HG02884 (cell line): ENCODE results near the gene OTOGL.
"Not testable (repeated sequence)": the region's sequence is repeated elsewhere in the genome, so short reads cannot be mapped to it uniquely, and the experiment has no call there.

Experiments used
- ATAC-seq: cut with Tn5 transposase; IDR thresholded peaks from one replicate; pipeline ENCODE4 v1.9.1; 2021; ENCODE audit warnings: mild to moderate bottlenecking, moderate library complexity; ENCODE audit not compliant: unreplicated experiment

OTOGL gene

DNA sequence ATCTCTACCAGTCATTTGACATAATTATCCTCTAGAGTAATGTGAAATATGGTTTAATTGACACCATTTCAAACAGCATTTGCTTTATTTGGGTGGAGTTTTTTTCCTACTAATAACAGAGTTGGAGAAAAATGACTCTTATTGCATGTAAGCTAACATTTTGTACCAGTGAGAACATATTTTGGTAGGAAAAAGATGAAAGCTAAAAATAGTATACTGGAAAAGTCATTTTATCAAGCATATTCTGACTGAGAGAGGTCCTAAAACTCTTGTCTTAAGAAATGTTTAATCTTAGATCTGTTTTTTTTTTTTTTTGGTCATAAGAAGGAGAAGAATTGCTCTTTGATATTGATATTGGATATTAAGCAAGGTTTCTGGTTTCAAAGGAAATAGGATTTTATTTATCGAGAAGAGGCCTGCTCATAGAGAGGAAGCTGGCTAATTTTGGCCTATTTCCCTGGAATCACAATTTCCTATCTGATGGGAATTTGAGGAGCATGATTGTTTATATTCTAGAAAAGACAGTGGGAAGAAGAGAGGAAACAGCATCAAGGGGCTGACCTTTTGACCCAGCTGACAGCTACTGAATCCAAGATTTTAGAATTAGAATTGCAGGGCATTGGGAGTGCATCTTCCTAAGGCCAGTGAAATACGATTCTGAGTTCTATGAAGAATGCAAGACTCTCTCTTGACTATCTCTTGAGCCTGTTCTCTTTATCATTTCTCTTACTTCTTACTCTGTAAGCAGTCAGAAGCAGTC is 19.4 kb downstream of the OTOGL start:
- no peak for ATAC-seq

DNA sequence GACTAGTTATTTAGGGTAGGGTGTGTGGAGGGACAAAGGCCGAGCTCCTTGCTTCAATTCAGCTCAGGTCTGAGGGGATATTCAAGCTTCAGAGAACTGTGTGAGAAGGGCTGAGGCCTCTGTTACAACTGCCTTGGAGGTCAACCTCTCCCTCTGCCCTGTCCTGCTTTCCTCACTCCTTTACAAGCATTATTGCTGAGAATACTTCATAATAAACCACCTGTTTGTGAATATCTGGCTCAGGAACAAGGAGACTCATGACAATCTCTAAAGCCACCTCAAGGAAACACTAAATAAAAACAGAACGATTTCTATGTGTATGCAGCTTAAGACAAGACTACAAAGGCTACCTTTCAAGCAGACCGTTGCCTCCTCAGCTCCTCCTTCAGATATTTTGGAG is 21.7 kb downstream of the OTOGL start:
- no peak for ATAC-seq

DNA sequence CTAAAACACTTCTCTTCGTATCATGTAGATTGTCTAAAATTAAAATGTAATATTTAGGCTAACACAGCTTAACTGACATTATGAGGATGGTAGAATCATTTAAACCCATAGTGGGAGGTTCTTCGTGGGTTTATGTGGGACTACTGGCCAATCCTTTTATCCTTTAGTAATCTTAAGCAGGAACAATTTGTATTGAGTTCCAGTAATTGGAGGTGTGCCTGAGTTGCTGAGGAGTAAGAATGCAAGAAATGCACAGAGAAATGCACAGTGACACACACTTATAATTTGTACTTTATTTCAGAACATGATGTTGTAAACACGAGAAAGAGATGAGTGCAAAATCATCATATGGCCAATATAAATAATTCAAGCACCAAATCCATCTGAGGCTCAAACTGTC is 22.3 kb downstream of the OTOGL start:
- no peak for ATAC-seq

DNA sequence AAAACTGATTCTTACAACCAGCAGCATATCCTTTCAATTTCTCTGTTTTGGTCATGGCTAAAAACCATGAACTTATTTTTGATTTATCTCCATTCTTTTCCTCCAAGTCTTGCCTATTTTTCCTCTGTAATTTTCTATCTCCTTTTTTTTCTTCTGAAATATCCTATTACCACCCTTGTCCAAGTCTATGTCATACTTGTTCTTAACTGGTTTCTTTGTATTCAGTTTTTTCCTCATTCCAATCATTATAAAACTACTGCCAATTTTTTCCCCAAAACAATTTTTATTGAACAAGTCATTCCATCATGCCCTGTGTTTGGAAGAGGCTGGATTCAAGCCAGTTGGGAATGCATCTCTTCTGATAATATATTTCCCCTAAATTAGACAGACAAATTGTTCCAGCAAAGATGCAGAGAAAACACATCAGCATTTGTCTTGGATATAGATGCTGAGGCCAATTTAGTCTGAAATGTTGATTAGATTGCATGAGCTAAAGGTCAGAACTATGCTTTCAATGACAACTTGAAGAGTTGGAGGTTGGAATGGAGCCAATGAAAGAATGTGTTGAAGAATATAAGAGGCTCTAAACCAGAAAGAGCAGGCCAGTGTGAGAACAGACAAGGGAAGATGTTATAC is 30.7 kb downstream of the OTOGL start:
- ATAC-seq, result no peak

DNA sequence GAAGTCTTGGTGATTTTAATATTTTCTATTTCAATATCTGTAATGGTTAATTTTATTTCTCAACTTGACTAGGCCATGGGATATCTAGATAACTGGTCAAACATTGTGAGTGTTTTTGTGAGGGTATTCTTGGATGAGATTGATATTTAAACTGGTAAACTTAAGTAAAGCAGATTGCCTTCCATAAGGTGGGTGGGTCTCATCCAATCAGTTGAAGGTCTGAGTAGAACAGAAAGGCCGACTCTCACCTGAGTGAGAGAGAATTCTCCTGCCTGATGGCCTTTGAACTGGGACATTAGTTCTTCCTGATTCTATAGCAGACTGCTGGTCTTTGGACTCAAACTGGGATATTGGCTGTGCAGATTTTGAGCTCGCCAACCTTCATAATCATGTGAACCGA is 36.3 kb downstream of the OTOGL start:
- ATAC-seq, result no peak

DNA sequence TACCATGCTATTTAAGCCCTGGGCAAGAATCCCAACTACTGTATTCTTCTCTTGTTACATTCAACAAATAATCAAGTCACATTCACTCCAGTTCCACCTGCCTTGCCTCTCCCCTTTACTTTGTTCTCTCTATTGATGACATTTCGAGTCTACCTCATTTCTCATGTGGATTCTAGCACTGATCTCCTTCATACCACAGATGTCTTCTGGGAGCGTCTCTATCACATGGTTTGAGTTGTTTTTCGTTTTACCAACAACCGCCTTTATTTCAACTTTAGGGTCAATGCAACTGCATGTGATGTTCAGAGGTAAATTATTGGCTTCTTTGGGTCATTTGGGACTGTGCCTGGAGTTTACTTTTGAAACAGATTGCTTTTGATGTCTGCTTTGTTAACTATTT is 40.7 kb downstream of the OTOGL start:
- ATAC-seq, result no peak

DNA sequence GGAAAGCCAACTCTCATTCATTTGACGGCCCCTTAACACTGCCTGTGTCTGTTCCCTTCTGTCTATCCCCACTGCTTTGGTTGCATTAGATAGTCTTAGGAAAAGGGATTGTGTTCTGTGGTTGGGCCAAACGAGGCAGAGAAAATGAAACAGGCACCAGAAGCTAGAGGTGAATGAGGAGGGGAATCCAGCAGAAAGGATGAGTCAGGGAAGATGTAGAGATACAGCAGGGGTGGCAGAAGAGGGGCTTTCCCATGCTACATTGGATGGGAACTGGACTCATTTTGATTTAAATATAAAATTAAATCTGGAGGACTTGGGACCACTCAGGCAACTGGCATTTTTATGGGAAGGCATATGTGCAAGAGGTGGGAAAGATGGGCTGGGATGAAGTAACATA is 43.3 kb downstream of the OTOGL start:
- no peak for ATAC-seq

DNA sequence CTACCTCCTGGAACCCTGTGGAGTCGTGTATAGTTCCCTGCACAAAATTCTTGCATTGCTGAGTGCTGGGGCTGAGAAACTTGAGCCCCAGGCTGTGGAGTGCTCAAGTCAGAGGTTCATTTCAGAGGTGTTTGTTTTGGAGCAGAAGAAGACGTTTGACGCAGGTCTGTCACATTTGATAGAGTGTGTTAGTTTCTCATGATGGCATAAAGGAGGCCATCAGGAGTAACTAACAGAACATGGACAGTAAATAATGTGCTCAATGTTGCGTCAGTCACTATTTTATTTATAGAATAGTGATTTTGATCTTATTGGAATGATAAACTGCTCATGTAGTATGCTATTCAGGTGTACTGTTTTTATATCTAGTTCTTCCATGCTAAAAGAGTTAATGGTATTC is 44.2 kb downstream of the OTOGL start:
- ATAC-seq, result no peak

DNA sequence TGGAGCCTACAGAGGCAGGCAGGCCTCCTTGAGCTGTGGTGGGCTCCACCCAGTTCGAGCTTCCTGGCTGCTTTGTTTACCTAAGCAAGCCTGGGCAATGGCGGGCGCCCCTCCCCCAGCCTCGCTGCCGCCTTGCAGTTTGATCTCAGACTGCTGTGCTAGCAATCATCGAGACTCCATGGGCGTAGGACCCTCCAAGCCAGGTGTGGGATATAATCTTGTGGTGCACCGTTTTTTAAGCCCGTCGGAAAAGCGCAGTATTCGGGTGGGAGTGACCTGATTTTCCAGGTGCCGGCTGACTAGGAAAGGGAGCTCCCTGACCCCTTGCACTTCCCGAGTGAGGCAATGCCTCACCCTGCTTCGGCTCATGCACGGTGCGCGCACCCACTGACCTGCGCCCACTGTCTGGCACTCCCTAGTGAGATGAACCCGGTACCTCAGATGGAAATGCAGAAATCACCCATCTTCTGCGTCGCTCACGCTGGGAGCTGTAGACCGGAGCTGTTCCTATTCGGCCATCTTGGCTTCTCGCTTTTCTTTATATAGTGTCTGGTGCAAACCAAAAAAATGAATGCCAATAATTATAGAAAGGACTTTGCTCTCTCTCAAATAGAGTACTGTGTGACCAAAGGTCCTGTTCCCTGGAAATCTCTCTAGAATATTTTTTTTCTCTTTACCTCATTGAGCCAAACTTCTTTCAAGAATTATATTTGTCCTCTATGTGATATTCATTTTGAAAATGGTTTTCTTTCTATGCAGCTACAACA is 50.4 kb downstream of the OTOGL start:
- ATAC-seq, result not testable (repeated sequence)

DNA sequence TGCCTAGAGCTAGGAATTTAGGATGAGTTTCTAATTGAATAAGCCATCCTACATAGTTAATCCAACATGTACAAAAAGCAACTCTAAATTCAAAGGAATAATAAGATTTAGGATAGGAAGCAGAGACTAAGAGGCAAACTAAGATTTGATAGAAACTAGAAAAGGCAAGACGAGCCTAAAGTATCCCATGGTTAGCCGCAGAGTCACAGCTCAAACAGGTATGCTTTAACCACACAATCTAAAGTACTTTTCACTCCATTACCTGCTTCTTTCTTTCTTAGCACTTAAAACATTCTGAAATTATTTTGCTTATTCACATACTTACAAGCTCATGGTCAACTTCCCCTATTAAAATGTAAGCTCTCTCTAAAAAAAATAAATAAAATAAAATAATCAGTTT is 51.8 kb downstream of the OTOGL start:
- no peak for ATAC-seq

DNA sequence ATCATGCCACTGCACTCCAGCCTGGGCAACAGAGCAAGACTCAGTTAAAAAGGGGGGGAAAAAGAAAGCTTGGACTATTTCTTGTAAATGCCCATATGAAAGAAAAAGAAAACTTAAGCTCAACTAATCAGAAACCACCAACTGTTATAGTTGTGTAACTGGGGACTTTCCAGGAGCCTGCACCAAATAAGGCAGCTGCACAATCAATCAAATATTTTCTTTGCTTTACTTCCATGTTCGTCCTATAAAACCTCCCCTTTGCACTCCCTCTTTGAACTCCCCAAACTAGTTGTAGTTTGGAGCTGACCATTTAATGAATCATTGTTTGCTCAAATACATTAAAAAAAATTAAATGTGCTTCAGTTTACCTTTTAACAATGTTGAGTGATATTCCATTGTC is 54.9 kb downstream of the OTOGL start:
- no peak for ATAC-seq

DNA sequence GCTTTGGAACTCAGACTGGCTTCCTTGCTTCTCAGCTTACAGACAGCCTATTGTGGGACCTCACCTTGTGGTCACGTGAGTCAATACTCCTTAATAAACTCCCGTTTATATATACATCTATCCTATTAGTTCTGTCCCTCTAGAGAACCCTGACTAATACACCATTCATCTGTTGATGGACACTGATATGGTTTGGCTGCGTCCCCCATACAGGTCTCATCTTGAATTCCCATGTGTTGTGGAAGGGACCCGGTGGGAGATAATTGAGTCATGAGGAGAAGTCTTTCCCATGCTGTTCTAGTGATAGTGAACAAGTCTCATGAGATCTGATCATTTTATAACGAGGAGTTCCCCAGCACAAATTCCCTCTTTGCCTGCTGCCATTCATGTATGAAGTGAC is 57.0 kb downstream of the OTOGL start:
- ATAC-seq, result no peak

DNA sequence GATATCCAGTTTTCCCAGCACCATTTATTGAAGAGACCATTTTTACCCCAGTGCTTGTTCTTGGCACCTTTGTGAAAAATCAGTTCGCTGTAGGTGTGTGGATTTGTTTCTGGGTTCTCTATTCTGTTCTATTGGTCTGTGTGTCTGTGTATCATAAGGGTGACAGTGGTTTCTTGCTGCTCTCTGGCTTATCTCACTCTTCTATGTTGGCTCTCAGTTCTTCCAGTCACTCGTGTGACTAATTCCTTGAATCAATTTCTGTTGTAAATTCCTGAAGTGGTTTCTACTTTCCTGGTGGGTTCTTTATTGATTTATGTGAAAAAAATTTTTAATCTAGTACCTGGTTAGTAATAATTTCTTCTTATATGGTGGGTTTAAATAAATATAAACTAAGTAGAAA is 58.3 kb downstream of the OTOGL start:
- no peak for ATAC-seq

DNA sequence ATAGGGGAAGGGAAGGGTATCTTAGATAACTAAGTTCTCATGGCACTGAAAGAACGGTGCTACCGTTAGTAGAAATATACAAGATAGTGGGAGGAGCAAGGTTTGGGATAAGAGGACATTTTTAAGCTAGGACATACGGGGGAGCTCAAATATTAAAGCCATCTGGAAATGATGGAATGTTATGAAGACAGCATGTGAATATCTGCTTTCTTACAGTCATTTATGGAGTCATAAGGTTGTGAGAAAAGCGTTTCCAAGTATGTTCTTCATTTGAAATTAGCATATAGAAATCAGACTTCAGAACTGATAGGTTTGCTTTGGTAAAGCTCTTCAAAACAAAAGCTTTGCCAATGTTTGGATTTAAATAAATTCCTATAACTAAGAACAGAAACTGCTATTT is 62.3 kb downstream of the OTOGL start:
- no peak for ATAC-seq

DNA sequence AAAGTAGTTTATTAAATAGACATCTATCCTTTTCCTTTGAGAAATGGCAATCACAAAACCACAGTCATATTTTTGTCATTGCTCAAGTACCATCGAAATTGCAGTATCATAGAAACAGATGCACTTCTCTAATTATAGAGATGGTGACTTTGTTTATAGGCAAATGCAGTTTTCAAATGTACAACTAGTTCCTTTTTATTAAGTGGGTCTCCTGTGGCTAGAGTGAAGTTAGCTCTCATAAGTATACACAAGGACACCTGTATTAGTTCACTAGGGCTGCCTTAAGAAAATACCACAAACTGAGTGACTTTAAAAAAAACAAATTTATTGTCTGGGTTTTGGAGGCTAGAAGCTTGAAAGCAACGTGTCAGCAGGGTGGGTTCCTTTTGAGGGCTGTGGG is 62.8 kb downstream of the OTOGL start:
- ATAC-seq, result no peak

DNA sequence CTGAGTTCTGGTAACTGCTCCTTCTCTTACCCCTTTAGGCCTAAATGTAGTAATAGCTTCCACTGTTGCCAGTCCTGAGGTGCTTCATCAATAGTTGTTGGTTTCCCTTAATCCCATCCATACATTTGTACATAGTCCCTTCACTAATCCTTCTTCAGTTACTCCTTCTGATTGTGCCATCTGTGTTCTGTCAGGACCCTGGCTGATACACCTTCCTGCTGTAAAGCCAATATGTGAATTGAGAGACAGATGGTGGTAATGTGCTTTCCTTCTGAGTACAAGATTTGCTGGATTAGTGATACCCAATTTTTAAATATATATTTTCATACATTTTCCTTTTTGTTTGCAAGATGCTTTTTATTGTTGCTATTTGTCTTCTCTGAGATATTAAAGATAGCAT is 66.4 kb downstream of the OTOGL start:
- ATAC-seq, result no peak

DNA sequence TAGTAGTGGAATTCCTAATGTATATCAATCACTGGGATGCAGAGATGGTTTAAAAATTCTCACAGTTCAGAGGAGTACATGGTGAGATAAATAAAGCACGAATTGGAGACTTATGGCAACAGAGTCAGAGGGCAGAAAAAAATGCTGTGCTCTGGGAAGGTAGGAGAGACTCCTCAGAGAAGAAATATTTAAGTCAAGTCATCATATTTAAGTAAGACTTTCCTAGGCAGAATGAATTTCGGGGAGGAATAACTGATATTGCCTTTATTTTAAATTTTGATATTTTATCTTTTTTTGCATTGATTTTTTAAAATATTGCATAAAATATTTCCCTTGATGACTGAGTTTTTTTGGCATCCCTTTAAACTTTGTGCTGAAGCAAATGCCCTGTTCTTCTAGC is 67.4 kb downstream of the OTOGL start:
- ATAC-seq, result no peak

DNA sequence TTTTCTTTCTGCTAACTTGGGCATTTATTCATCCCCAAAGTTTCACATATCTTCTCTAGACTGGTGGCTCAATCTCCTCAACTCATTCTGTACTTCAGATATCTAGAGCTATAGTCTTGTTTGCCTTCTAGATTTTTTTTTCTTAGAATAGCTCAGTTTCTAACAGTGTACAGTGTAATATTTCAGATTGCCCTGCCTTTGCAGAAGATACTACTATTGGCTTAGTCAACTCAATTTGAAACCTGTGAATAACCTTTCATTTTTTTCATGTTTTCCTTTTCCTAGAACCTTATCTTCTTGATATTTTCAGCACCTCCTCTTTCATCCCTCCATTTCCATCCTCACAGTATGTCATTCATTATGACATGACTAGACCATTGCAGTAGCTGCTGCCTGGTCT is 69.6 kb downstream of the OTOGL start:
- ATAC-seq, result no peak

DNA sequence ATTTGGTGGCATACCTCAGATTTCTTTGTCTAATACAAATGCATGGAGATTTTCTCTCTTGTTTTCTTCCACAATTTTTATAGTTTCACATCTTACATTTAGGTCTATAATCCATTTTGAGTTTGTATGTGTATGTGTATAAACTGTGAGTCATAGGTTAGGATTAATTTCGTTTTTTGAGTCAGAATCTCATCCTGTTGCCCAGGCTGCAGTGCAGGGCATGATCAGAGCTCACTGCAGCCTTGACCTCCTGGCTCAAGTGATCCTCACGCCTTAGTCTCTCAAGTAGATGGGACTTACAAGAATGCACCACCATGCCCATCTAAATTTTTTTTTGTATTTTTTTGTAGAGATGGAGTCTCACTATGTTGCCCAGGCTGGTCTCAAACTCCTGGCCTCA is 71.6 kb downstream of the OTOGL start:
- no peak for ATAC-seq

DNA sequence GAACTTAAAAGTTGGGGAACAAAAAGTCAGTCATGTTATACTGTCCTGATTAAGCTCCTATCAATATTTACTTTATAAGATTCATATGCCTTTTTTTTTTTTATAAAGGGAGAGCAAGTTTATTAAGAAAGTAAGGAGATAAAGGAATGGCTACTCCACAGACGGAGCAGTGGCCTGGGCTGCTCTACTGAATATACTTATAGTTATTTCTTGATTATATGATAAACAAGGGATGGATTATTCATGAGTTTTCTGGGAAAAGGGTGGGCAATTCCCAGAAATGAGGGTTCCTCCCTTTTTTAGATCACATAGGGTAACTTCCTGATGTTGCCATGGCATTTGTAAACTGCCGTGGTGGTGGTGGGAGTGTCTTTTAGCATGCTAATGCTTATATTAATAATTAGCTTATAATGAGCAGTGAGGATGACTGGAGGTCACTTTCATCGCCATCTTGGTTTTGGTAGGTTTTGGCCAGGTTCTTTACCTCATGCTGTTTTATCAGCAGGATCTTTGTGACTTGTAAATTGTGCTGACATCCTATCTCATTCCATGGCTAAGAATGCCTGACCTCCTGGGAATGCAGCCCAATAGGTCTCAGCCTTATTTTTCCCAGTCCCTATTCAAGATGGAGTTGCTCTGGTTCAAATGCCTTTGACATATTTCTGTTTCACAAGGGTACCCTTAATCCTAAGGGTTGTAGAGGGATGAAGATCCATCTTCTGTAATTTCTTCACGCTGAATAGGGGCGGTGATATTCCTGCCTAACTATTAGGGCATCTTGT is 73.9 kb downstream of the OTOGL start:
- ATAC-seq, result no peak

DNA sequence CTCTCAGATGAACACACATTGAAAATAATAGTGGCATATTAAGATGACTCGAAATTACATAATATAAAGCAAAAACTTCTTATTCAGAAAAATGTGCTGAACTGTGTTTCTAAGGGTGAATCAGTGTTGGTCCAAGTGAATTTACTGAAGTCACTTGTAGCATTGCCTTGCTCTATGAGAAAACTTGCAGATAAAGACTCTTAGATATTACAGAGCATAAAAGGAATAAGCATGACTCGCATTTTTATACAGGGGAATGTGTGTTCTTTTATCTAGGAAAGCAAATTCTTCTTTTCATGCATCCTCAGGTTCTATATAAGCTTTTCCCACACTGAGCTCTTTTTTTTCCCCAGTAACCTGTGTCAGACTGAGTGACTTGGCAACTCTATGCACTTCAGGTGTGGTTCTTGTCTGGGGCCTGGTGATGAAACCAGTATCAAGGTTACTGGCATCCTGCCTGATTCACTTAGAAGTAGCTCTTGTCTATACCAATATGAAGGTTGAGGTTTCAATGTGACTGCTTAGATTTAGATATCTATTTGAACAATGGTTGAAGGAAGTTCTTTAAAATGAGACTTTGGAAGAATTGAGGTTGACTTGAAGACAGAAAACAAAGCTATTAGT is 76.1 kb downstream of the OTOGL start:
- ATAC-seq, result no peak
